Astrocyte (in vitro differentiated cells and primary cell): ENCODE measurements around the gene LRMDA. TPM values are rescaled to one million over a fixed set of nuclear protein-coding genes. Genes with fewer than 3 reads are reported as not detected.
A peak's percentile ranks its signal among the peaks of the same experiment; 100 is the strongest.
"Not testable (repeated sequence)": the region's sequence is repeated elsewhere in the genome, so short reads cannot be mapped to it uniquely, and the experiment has no call there.

Experiments
- DNase-seq: peaks from one replicate; pipeline ENCODE4 v3.0.0-alpha.2; 2010; ENCODE audit warnings: low read depth
- FAIRE-seq: peaks from 2 replicates; lab custom pipeline; 2011; peaks lifted over from hg19 to GRCh38; lab: Jason Lieb, UNC
- H2AFZ ChIP-seq: 2 replicates; pipeline ENCODE4 v1.6.0; 2012; ENCODE audit warnings: low read depth, low read length, inconsistent platforms
- H3K27ac ChIP-seq: 2 replicates; pipeline ENCODE4 v1.5.1; 2011; ENCODE audit warnings: low read depth, low read length, inconsistent platforms
- H3K27me3 ChIP-seq: 2 replicates; pipeline ENCODE4 v1.6.0; 2011; ENCODE audit warnings: low read length, inconsistent platforms; ENCODE audit not compliant: insufficient read depth
- H3K36me3 ChIP-seq: 2 replicates; pipeline ENCODE4 v1.5.1; 2011; ENCODE audit warnings: low read length, inconsistent platforms; ENCODE audit not compliant: insufficient read depth
- H3K4me1 ChIP-seq: 2 replicates; pipeline ENCODE4 v1.5.1; 2011; ENCODE audit warnings: low read length, inconsistent platforms; ENCODE audit not compliant: insufficient read depth
- H3K4me2 ChIP-seq: 2 replicates; pipeline ENCODE4 v1.6.0; 2012; ENCODE audit warnings: low read length, inconsistent platforms
- H3K4me3 ChIP-seq: 2 replicates; pipeline ENCODE4 v1.5.1; 2011; ENCODE audit warnings: low read depth, mild to moderate bottlenecking, low read length, inconsistent platforms; ENCODE audit not compliant: insufficient read depth
- H3K79me2 ChIP-seq: 2 replicates; pipeline ENCODE4 v1.6.0; 2012; ENCODE audit warnings: mild to moderate bottlenecking, low read length, inconsistent platforms; ENCODE audit not compliant: insufficient read depth
- H3K9ac ChIP-seq: 2 replicates; pipeline ENCODE4 v1.6.0; 2012; ENCODE audit warnings: mild to moderate bottlenecking, low read length, inconsistent platforms
- H3K9me3 ChIP-seq: 2 replicates; pipeline ENCODE4 v1.5.1; 2012; ENCODE audit warnings: low read depth, mild to moderate bottlenecking, low read length, inconsistent platforms; ENCODE audit not compliant: insufficient read depth
- H4K20me1 ChIP-seq: 2 replicates; pipeline ENCODE4 v1.6.0; 2012; ENCODE audit warnings: low read length, inconsistent platforms; ENCODE audit not compliant: insufficient read depth
- H3K27ac Mint-ChIP-seq: one replicate; pipeline ENCODE4 v1.8.0; 2021; ENCODE audit warnings: mild to moderate bottlenecking, mixed read lengths; ENCODE audit not compliant: unreplicated experiment
- H3K27me3 Mint-ChIP-seq: one replicate; pipeline ENCODE4 v1.8.0; 2021; ENCODE audit warnings: low read depth, mixed read lengths; ENCODE audit not compliant: unreplicated experiment
- H3K36me3 Mint-ChIP-seq: one replicate; pipeline ENCODE4 v1.8.0; 2021; ENCODE audit warnings: low read depth, mixed read lengths; ENCODE audit not compliant: unreplicated experiment
- H3K4me1 Mint-ChIP-seq: one replicate; pipeline ENCODE4 v1.8.0; 2021; ENCODE audit warnings: low read depth, mixed read lengths; ENCODE audit not compliant: unreplicated experiment
- H3K4me3 Mint-ChIP-seq: one replicate; pipeline ENCODE4 v1.8.0; 2021; ENCODE audit warnings: mild to moderate bottlenecking, moderate library complexity, mixed read lengths; ENCODE audit not compliant: unreplicated experiment
- H3K9me3 Mint-ChIP-seq: one replicate; pipeline ENCODE4 v1.8.0; 2021; ENCODE audit warnings: mild to moderate bottlenecking, mixed read lengths; ENCODE audit not compliant: unreplicated experiment
- EZH2 ChIP-seq: IDR thresholded peaks from 2 replicates; pipeline ENCODE4 v1.6.1; 2012; ENCODE audit warnings: mild to moderate bottlenecking, low read length, inconsistent platforms; ENCODE audit not compliant: insufficient read depth
- total RNA-seq: library from RNA; stranded (reverse); gene quantifications from 2 replicates; pipeline ENCODE4 v1.2.1, GENCODE V29; 2021
- TF ChIP-seq, protein P1 (sequence below): IDR thresholded peaks from 2 replicates; pipeline ENCODE4 v1.5.1; 2011; ENCODE audit warnings: low read depth, mild to moderate bottlenecking, inconsistent platforms, low read length, moderate library complexity; ENCODE audit not compliant: insufficient read depth

LRMDA gene
- total RNA-seq, 1 donor from 2014 or later: 2.7 TPM

DNA sequence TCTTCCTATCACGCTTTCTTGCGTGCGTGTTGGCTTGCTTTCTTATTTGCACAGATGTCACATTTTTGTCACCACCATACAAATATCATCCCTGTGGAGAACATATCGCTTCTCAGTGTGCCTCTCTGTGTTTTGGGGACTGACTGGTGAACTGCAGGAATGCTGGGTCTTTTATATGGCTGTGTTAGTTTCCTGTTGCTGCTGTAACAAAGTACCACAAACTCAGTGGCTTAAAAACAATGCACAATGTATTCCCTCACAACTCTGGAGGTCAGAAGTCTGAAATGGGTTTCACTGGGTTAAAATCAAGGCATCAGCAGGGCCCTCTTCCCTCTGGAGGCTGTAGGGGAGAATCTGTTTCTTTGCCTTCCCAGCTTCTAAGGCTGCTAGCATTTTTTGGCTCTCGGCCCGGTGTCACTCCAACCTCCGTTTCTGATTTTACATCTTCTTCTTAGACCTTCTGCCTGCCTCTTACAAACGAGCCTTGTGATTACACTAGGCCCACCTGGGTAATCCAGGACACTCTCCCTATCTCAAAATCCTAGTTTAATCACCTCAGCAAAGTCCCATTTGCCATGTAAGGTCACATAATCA lies 82.0 kb downstream of the LRMDA start:
- peaks cover 38% of the 10 kb centered on the region for H3K27me3 Mint-ChIP-seq
- no peaks in the 10 kb centered on the region for H3K9me3 ChIP-seq
- H3K9me3 Mint-ChIP-seq: peaks cover 21% of the 10 kb centered on the region
- H3K4me1 Mint-ChIP-seq: peaks cover 14% of the 10 kb centered on the region
- no peaks in the 10 kb centered on the region for H3K79me2 ChIP-seq
- DNase-seq (no peak), FAIRE-seq (no peak)
- H3K9ac ChIP-seq: no peak overlapping the region
- TF ChIP-seq EZH2: no peak
- TF ChIP-seq, protein P1, sequence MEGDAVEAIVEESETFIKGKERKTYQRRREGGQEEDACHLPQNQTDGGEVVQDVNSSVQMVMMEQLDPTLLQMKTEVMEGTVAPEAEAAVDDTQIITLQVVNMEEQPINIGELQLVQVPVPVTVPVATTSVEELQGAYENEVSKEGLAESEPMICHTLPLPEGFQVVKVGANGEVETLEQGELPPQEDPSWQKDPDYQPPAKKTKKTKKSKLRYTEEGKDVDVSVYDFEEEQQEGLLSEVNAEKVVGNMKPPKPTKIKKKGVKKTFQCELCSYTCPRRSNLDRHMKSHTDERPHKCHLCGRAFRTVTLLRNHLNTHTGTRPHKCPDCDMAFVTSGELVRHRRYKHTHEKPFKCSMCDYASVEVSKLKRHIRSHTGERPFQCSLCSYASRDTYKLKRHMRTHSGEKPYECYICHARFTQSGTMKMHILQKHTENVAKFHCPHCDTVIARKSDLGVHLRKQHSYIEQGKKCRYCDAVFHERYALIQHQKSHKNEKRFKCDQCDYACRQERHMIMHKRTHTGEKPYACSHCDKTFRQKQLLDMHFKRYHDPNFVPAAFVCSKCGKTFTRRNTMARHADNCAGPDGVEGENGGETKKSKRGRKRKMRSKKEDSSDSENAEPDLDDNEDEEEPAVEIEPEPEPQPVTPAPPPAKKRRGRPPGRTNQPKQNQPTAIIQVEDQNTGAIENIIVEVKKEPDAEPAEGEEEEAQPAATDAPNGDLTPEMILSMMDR: no peak
- H4K20me1 ChIP-seq: no peaks in the 10 kb centered on the region
- H3K36me3 ChIP-seq: no peaks in the 10 kb centered on the region
- H3K27ac ChIP-seq: no peak overlapping the region
- peaks cover 11% of the 10 kb centered on the region for H3K27me3 ChIP-seq
- no peak overlapping the region for H2AFZ ChIP-seq
- H3K36me3 Mint-ChIP-seq: no peaks in the 10 kb centered on the region
- no peak overlapping the region for H3K4me3 Mint-ChIP-seq
- no peak overlapping the region for H3K27ac Mint-ChIP-seq
- H3K4me1 ChIP-seq: no peaks in the 10 kb centered on the region
- H3K4me2 ChIP-seq: no peak overlapping the region
- no peak overlapping the region for H3K4me3 ChIP-seq

DNA sequence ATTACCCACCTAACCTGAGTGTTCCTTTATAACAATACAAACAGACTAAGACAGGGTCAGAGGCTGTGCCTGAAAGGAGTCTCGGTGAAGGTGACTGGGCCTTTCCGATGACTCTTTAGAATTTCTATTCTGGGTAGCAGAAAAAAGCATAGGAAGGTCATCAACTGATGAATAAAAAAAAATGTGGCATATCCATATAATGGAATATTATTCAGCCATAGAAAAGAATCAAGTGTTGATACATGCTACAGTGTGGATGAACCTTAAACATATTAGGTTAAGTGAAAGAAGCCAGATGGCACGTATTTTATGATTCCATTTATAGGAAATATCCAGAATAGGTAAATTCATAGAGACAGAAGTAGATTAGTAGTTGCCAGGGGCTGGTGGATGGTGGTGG lies 83.4 kb downstream of the LRMDA start:
- H3K36me3 ChIP-seq: no peaks in the 10 kb centered on the region
- Mint-ChIP-seq H3K27ac (no peak overlapping the region), H3K9me3 (peaks cover 30% of the 10 kb centered on the region), H3K27me3 (peaks cover 41% of the 10 kb centered on the region), H3K36me3 (no peaks in the 10 kb centered on the region), H3K4me1 (peaks cover 9% of the 10 kb centered on the region), H3K4me3 (no peak overlapping the region)
- H3K27me3 ChIP-seq: peaks cover 11% of the 10 kb centered on the region
- no peaks in the 10 kb centered on the region for H3K9me3 ChIP-seq
- TF ChIP-seq, protein P1: no peak
- TF ChIP-seq EZH2: no peak
- H3K4me3 ChIP-seq: no peak overlapping the region
- no peaks in the 10 kb centered on the region for H3K4me1 ChIP-seq
- no peaks in the 10 kb centered on the region for H4K20me1 ChIP-seq
- no peak for DNase-seq
- H3K79me2 ChIP-seq: no peaks in the 10 kb centered on the region
- peak; percentile 41 for FAIRE-seq
- no peak overlapping the region for H2AFZ ChIP-seq
- no peak overlapping the region for H3K27ac ChIP-seq
- no peak overlapping the region for H3K4me2 ChIP-seq
- no peak overlapping the region for H3K9ac ChIP-seq

DNA sequence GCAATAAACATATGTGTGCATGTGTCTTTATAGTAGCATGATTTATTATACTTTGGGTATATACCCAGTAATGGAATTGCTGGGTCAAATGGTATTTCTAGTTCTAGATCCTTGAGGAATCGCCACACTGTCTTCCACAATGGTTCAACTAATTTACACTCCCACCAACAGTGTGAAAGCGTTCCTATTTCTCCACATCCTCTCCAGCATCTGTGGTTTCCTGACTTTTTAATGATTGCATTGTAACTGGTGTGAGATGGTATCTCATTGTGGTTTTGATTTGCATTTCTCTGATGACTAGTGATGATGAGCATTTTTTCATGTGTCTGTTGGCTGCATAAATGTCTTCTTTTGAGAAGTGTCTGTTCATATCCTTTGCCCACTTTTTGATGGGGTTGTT lies 84.7 kb downstream of the LRMDA start:
- H3K4me3 ChIP-seq, H3K9ac ChIP-seq, H3K4me1 Mint-ChIP-seq, H3K27ac ChIP-seq, FAIRE-seq, H3K9me3 ChIP-seq, H3K4me2 ChIP-seq, H3K4me1 ChIP-seq, H3K79me2 ChIP-seq, H2AFZ ChIP-seq, H3K4me3 Mint-ChIP-seq, H3K36me3 ChIP-seq, H4K20me1 ChIP-seq, DNase-seq, H3K36me3 Mint-ChIP-seq: not testable (repeated sequence)
- H3K27me3 Mint-ChIP-seq: peaks cover 36% of the 10 kb centered on the region
- peak overlapping the region; percentile 79 for H3K27ac Mint-ChIP-seq
- peaks cover 34% of the 10 kb centered on the region for H3K9me3 Mint-ChIP-seq
- H3K27me3 ChIP-seq: peaks cover 11% of the 10 kb centered on the region

DNA sequence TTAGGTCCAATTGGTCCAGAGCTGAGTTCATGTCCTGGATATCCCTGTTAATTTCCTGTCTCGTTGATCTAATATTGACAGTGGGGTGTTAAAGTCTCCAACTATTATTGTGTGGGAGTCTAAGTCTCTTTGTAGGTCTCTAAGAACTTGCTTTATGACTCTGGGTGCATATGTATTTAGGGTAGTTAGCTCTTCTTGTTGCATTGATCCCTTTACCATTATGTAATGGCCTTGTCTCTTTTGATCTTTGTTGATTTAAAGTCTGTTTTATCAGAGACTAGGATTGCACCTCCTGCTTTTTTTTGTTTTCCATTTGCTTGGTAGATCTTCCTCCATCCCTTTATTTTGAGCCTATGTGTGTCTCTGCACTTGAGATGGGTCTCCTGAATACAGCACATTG lies 87.8 kb downstream of the LRMDA start:
- H3K36me3 ChIP-seq, H3K27me3 ChIP-seq, FAIRE-seq, H3K9me3 ChIP-seq, H3K4me1 Mint-ChIP-seq, H3K27ac Mint-ChIP-seq, H2AFZ ChIP-seq, H3K4me3 Mint-ChIP-seq, H3K79me2 ChIP-seq, H3K27ac ChIP-seq, H3K36me3 Mint-ChIP-seq, H3K9ac ChIP-seq, DNase-seq, H3K4me1 ChIP-seq, H4K20me1 ChIP-seq, H3K4me3 ChIP-seq, H3K4me2 ChIP-seq: not testable (repeated sequence)
- Mint-ChIP-seq H3K27me3 (peaks cover 29% of the 10 kb centered on the region), H3K9me3 (peaks cover 35% of the 10 kb centered on the region)
